Tongue (tissue), 3 donors: Measurements from ENCODE around the gene RPL39. TPM values are rescaled to one million over a fixed set of nuclear protein-coding genes. Genes with fewer than 3 reads are reported as not detected.
"Not testable (repeated sequence)": the region's sequence is repeated elsewhere in the genome, so short reads cannot be mapped to it uniquely, and the experiment has no call there.

Experiments used
- DNase-seq: peaks from one replicate; pipeline ENCODE4 v3.0.0-alpha.2; 2015
- small RNA-seq: library from RNA; depleted of rRNA; stranded (forward); fragments of <200 nt; gene quantifications from one replicate; pipeline ENCODE3, GENCODE V24; 2014; ENCODE audit warnings: low replicate concordance
- total RNA-seq: library from RNA; depleted of rRNA; stranded (reverse); fragments of >200 nt; gene quantifications from one replicate; pipeline ENCODE4 v1.2.3, GENCODE V29; 2014

The RPL39 gene
- total RNA-seq, 1 donor from 2014 or later: 4,418 TPM

GRCh38 chrX:119763181-119763580 is 28.2 kb downstream of the RPL39 start:
- no peak for DNase-seq

GRCh38 chrX:119762718-119763117 is 28.7 kb downstream of the RPL39 start:
- no peak for DNase-seq

GRCh38 chrX:119760026-119760877 is 31.2 kb downstream of the RPL39 start:
- no peak for DNase-seq

GRCh38 chrX:119759248-119759766 is 32.1 kb downstream of the RPL39 start:
- no peak for DNase-seq

GRCh38 chrX:119758731-119759247 is 32.6 kb downstream of the RPL39 start:
- peak; percentile 8 for DNase-seq

- peak; percentile 15 for DNase-seq
These were observed 33.3 kb downstream of the RPL39 start, which contains the start of gene SOWAHD for GRCh38 chrX:119757979-119758730. SOWAHD (plus strand) TSS chrX:119758588; CDS start chrX:119758668, 80 bp downstream.

- no peak for DNase-seq
These were observed 33.8 kb downstream of the RPL39 start for GRCh38 chrX:119757646-119757978.

GRCh38 chrX:119756926-119757635 is 34.3 kb downstream of the RPL39 start:
- DNase-seq: no peak

GRCh38 chrX:119755981-119756533 is 35.4 kb downstream of the RPL39 start:
- DNase-seq: peak; percentile 8

- DNase-seq: peak; percentile 38
These were observed 37.7 kb downstream of the RPL39 start for GRCh38 chrX:119753639-119754257.

- no peak for DNase-seq
These were observed 38.4 kb downstream of the RPL39 start for GRCh38 chrX:119753001-119753400.

- not testable (repeated sequence) for DNase-seq
These were observed 40.7 kb downstream of the RPL39 start for GRCh38 chrX:119750751-119751150.

- DNase-seq: not testable (repeated sequence)
These were observed 41.3 kb downstream of the RPL39 start for GRCh38 chrX:119750131-119750530.

- DNase-seq: no peak
These were observed 46.1 kb downstream of the RPL39 start for GRCh38 chrX:119745283-119745848.

- no peak for DNase-seq
These were observed 52.7 kb downstream of the RPL39 start for GRCh38 chrX:119738742-119739141.

Small RNAs within 50 kb of the gene (small RNA-seq; reads per million reads assigned to genes)
- gene SNORA69: not detected

Other genes starting within 250 kb of the RPL39 start
- gene STEEP1, start 226.2 kb downstream of the RPL39 start, total RNA-seq: 28.6 TPM
- 34.2 TPM for gene UBE2A, start 217.1 kb downstream of the RPL39 start, total RNA-seq
- 6.7 TPM for gene NKRF, start 185.2 kb downstream of the RPL39 start, total RNA-seq
- 17.8 TPM for gene SEPTIN6, start 98.5 kb downstream of the RPL39 start, total RNA-seq
- 0.31 TPM for gene SOWAHD, start 33.0 kb downstream of the RPL39 start, total RNA-seq
- 1.8 TPM for gene UPF3B, start 61.3 kb upstream of the RPL39 start, total RNA-seq
- 13.2 TPM for gene RNF113A, start 80.1 kb upstream of the RPL39 start, total RNA-seq
- gene NDUFA1, start 80.2 kb upstream of the RPL39 start, total RNA-seq: 47.7 TPM
- 0.41 TPM for gene AKAP14, start 104.3 kb upstream of the RPL39 start, total RNA-seq
- gene NKAP, start 152.1 kb upstream of the RPL39 start, total RNA-seq: 5.9 TPM